CD4-positive, alpha-beta T cell treated with Interferon alpha-2 for 1 hour (primary cell): ENCODE measurements around the gene MISP3.
A peak's percentile ranks its signal among the peaks of the same experiment; 100 is the strongest.
"Not testable (repeated sequence)": the region's sequence is repeated elsewhere in the genome, so short reads cannot be mapped to it uniquely, and the experiment has no call there.

Source experiments
- DNase-seq, 2 donors: peaks; one replicate each; pipeline ENCODE4 v3.0.0-alpha.2; 2020 to 2022

The MISP3 gene

GRCh38 chr19:14072535-14073260 lies at the start of gene MISP3:
MISP3 (plus strand) TSS chr19:14072786; CDS start chr19:14073310, 524 bp downstream.
- DNase-seq = peak; percentile 22 to 55

- DNase-seq = peak in 1 of 2 donors; percentile 48
Measured at GRCh38 chr19:14023404-14024235, 49.0 kb upstream of the MISP3 start.

GRCh38 chr19:14026652-14027192 lies 45.9 kb upstream of the MISP3 start:
- not testable (repeated sequence) for DNase-seq

GRCh38 chr19:14027856-14028450 lies 44.6 kb upstream of the MISP3 start, which contains the start of gene RLN3:
RLN3 (plus strand) TSS chr19:14028148; CDS start chr19:14028205, 57 bp downstream.
- DNase-seq = no peak

GRCh38 chr19:14028901-14029300 lies 43.7 kb upstream of the MISP3 start:
- no peak for DNase-seq

GRCh38 chr19:14030997-14031718 lies 41.4 kb upstream of the MISP3 start:
- DNase-seq = peak; percentile 81 to 87

GRCh38 chr19:14031719-14032480 lies 40.7 kb upstream of the MISP3 start, which contains the start of gene IL27RA:
IL27RA (plus strand) TSS chr19:14031762; CDS start chr19:14031873, 111 bp downstream.
- peak; percentile 72 to 85 for DNase-seq

- DNase-seq = no peak
Measured at GRCh38 chr19:14033946-14034345, 38.6 kb upstream of the MISP3 start.

- DNase-seq = not testable (repeated sequence)
Measured at GRCh38 chr19:14035159-14035558, 37.4 kb upstream of the MISP3 start.

- no peak for DNase-seq
Measured at GRCh38 chr19:14035706-14036105, 36.9 kb upstream of the MISP3 start.

- no peak for DNase-seq
Measured at GRCh38 chr19:14039181-14039580, 33.4 kb upstream of the MISP3 start.

- DNase-seq = peak; percentile 56 to 75
Measured at GRCh38 chr19:14042659-14043608, 29.7 kb upstream of the MISP3 start.

GRCh38 chr19:14047866-14048265 lies 24.7 kb upstream of the MISP3 start:
- DNase-seq = not testable (repeated sequence)

GRCh38 chr19:14048443-14049153 lies 24.0 kb upstream of the MISP3 start:
- DNase-seq = peak; percentile 75 to 81

- no peak for DNase-seq
Measured at GRCh38 chr19:14050512-14050911, 22.1 kb upstream of the MISP3 start.

- DNase-seq = not testable (repeated sequence)
Measured at GRCh38 chr19:14050961-14051360, 21.6 kb upstream of the MISP3 start.

- DNase-seq = no peak
Measured at GRCh38 chr19:14051980-14052379, 20.6 kb upstream of the MISP3 start.

GRCh38 chr19:14052470-14052869 lies 20.1 kb upstream of the MISP3 start:
- no peak for DNase-seq

GRCh38 chr19:14053032-14053431 lies 19.6 kb upstream of the MISP3 start:
- no peak for DNase-seq

GRCh38 chr19:14053500-14053899 lies 19.1 kb upstream of the MISP3 start:
- DNase-seq = no peak
